ENCODE measurements around the gene PRKCZ. TPM values are rescaled to one million over a fixed set of nuclear protein-coding genes. Genes with fewer than 3 reads are reported as not detected.

PRKCZ gene
- total and polyA plus RNA-seq, 12 donors = 8.4 to 18.4 (median 14.5) TPM

DNA sequence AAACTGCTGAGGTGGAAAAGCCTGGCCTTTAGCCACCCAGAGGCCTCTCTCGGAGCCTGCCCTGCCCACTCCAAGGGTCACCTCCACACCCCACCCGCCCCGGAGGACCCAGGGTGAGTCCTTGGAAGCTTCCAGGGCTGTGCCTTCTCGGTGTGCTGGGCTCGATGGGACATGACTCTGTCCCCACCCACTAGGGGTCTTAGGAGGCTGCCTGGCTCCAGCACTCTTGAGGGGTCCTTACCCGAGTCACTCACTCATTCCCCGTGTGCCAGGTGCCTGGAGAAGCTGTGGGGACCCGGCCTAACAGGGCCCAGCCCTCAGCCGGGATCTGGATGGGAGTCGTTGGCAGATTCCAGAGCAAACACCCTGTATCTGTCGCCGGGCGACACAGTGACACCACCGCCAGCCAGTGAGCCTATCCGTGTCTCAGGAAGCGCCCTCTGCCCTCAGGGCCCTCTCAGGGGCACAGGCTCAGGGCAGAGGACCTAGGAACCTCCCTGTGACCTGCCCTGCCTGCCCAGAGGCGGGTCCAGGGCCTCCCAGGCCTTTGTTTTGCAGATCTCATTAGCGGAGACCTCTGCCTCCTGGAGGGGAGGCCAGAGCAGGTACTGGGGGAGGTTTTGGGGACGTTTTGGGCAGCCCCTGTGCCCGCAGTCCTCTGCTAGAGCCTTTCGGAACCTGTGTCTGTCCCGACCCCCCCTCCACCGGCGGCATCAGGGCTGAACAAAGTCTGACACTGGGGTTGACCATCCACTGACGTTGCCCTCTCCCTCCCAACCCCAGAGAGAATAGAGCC, 3.1 kb upstream of the PRKCZ start:
- TF ChIP-seq, protein P1, sequence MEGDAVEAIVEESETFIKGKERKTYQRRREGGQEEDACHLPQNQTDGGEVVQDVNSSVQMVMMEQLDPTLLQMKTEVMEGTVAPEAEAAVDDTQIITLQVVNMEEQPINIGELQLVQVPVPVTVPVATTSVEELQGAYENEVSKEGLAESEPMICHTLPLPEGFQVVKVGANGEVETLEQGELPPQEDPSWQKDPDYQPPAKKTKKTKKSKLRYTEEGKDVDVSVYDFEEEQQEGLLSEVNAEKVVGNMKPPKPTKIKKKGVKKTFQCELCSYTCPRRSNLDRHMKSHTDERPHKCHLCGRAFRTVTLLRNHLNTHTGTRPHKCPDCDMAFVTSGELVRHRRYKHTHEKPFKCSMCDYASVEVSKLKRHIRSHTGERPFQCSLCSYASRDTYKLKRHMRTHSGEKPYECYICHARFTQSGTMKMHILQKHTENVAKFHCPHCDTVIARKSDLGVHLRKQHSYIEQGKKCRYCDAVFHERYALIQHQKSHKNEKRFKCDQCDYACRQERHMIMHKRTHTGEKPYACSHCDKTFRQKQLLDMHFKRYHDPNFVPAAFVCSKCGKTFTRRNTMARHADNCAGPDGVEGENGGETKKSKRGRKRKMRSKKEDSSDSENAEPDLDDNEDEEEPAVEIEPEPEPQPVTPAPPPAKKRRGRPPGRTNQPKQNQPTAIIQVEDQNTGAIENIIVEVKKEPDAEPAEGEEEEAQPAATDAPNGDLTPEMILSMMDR (IDR thresholded peaks at IDR 0.05) = no peak
- 62 to 68% methylated on average over 25 of the region's 25 CpGs for WGBS, 2 donors
- H3K27ac ChIP-seq = no peak overlapping the region
- peaks cover 14 to 34% (median 23%) of the 10 kb centered on the region in 9 donors for H3K4me1 ChIP-seq
- no peaks in the 10 kb centered on the region for H3K36me3 ChIP-seq
- no peak overlapping the region for H3K4me3 ChIP-seq
- H3K9me3 ChIP-seq = no peaks in the 10 kb centered on the region
- intact Hi-C loops (cut with DNase I) = loop anchor here in 9 of 10 donors (1.0 to 10.0 kb wide), 6 partner anchors 23 to 105 kb away; no protein-coding TSS in a partner anchor
- peaks cover 0 to 72% (median 61%) of the 10 kb centered on the region in 7 donors for H3K27me3 ChIP-seq
- DNase-seq = no peak
- no peak for ATAC-seq

DNA sequence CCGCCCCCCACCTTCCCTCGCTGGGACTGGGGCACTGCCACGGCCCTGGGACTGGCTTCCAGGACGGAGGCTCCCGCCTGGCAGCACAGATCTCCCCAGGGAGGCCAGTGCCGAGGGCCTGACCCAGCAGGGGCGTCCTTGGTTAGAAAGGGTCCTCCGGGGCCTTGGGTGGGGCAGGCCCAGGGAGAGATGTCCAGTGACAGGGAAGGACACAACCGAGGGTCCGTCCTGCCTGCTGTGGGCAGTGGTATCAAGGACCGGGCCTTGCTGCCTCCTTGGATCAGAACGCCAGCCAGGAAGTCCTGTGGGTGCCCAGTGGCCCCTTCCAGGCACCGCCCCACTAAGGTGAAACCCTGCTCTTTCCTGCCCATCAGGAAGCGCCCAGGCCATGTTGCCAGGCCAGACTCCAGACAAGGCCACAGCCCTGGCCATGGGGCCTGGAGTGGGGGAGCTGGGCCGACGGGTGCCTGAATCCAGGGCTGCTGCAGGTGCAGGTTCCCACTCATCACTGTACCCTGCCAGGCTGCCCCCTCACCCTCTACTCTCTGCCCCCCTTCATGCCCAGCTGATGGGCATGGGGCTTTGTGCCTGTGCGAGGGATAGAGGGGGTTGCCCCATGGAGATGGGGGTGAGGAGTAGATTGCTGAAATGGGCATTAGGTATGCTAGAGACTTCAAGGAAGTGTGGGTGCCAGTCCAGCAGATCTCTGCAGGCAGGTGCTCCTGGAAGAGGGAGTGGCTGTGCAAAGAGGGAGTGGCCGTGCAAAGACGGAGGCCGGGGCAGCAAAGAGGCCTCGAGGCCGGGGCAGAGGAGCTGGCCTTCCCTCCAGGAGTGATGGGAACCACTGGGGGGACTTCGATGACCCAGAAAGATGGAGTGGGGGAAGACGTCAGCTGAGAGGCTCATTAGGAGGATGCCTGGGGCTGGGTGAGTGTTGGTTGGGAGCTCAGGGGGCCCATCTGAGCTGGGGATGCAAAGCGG, 2.2 kb upstream of the PRKCZ start:
- Histone ChIP-seq H3K36me3 (no peaks in the 10 kb centered on the region), H3K27me3 (peaks cover 0 to 73% (median 61%) of the 10 kb centered on the region in 7 donors), H3K4me3 (no peak overlapping the region), H3K27ac (no peak overlapping the region), H3K9me3 (no peaks in the 10 kb centered on the region), H3K4me1 (peaks cover 14 to 34% (median 23%) of the 10 kb centered on the region in 9 donors)
- WGBS, 2 donors = 80 to 81% methylated on average over 25 of the region's 25 CpGs
- ATAC-seq (no peak), DNase-seq (no peak)
- TF ChIP-seq, protein P1 (IDR thresholded peaks at IDR 0.05) = no peak
- intact Hi-C loops (cut with DNase I) = loop anchor here in 8 of 10 donors (2.0 to 10.0 kb wide), 5 partner anchors 86 to 106 kb away; no protein-coding TSS in a partner anchor

DNA sequence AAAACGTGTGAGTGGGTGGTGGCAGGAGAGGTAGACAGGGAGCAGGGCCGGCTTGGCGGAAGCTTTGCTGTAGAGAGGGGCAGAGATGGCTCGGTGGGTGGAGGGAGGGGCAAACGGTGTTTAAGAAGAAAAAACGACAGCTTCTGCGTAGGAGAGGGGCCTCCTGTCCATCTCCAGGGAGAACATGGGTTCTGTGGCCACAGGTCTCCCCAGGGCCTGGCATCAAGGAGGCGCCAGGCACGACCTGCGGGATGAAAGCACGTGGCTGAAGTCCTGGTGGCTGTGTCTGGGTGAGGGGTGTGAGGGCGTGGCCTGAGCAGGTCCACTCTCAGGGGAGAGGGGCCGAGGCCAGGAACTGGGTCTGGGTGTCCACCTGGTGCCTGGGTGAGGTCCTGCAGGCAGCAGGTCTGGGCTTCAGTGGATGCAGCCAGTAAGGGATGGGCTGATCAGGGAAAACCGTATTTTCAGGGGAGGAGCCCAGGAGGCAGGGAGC, 940 bp upstream of the PRKCZ start:
- ATAC-seq = peak in 1 of 8 donors; percentile 14
- Histone ChIP-seq H3K27ac (no peak overlapping the region), H3K4me3 (peak overlapping the region in 9 of 10 donors; percentile 19 to 64 (median 56)), H3K4me1 (peaks cover 14 to 34% (median 23%) of the 10 kb centered on the region in 9 donors), H3K36me3 (no peaks in the 10 kb centered on the region), H3K9me3 (no peaks in the 10 kb centered on the region), H3K27me3 (peaks cover 0 to 73% (median 61%) of the 10 kb centered on the region in 7 donors)
- DNase-seq = no peak
- TF ChIP-seq, protein P1 (IDR thresholded peaks at IDR 0.05) = peak in 2 of 9 donors; percentile 11 to 12
- intact Hi-C loops (cut with DNase I) = loop anchor here in 8 of 10 donors (5.0 to 10.0 kb wide), 4 partner anchors 87 to 107 kb away; no protein-coding TSS in a partner anchor
- 30 to 38% methylated on average over 14 of the region's 14 CpGs for WGBS, 2 donors

DNA sequence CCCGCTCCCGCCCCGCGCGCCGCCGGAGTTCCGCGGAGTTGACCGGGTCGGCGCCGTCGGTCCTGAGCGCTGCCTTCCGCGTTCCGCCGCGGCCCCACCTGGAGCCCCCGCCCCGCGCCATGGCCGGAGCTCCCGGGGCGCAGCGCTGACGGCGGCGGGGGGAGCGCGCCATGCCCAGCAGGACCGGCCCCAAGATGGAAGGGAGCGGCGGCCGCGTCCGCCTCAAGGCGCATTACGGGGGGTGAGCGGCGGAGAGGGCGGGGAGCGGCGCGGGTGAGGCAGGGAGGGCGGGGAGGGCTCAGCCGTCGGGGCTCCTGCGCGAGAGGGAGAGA, 216 bp downstream of the PRKCZ start:
- DNase-seq = no peak
- Histone ChIP-seq H3K36me3 (no peaks in the 10 kb centered on the region), H3K27ac (peak overlapping the region in 1 of 10 donors; percentile 34), H3K4me1 (peaks cover 8 to 25% (median 17%) of the 10 kb centered on the region in 9 donors), H3K4me3 (peak overlapping the region in 9 of 10 donors; percentile 40 to 64 (median 56)), H3K27me3 (peaks cover 0 to 67% (median 61%) of the 10 kb centered on the region in 7 donors), H3K9me3 (no peaks in the 10 kb centered on the region)
- TF ChIP-seq, protein P1 (IDR thresholded peaks at IDR 0.05) = no peak
- peak in 1 of 8 donors; percentile 5 for ATAC-seq
- intact Hi-C loops (cut with DNase I) = no loop called here
- WGBS, 2 donors = 2% methylated on average over 34 to 51 of the region's 51 CpGs
